8988T (cell line): ENCODE results near the gene MBOAT7.

Source experiments
- DNase-seq: peaks from one replicate; pipeline ENCODE4 v3.0.0; 2011

The MBOAT7 gene

DNA sequence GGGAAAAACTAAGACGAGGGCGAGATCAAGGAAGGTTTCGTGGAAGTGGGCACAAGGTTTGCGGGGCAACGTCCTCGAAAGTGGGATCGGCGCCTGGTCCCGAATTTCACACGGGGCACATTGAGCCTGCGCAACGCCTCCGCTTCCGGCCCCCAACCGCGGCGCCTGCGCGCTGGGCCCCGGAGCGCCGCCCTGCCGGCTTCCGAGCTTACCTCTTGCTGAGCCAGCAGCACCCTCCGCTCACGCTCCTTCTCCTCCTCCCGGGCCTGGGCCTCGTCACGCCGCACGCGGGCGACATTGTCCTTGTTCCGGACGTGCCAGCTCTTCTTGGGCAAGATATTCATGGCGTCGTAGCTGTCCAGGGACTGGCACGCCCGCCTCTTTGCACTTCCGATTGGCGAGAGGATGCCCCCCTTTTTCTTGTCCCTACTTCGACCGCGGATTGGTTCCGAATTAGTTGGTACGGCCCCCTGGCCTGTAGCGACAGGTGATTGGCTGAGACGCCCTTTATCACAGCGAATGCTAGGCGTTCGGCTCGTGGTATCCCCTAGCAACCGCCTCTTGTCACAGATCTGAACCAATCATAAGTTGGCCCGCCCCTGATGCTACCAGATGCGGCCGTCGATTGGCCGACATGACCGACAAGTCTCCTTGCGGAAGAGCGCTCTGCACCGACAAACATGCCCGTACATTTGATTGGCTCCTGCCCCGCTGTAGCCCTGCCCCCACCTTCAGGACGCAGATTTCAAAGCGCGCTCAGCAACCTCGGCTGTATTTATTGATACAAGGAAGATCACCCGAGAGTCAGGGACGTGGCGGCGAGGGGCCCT lies 29.8 kb downstream of the MBOAT7 start, which contains the start of gene LENG1:
Gene LENG1, minus strand, starts transcription at position 370 of the 830 bp plus-strand sequence. Its CDS starts 26 bp downstream, at position 344.
- peak; percentile 88 for DNase-seq

DNA sequence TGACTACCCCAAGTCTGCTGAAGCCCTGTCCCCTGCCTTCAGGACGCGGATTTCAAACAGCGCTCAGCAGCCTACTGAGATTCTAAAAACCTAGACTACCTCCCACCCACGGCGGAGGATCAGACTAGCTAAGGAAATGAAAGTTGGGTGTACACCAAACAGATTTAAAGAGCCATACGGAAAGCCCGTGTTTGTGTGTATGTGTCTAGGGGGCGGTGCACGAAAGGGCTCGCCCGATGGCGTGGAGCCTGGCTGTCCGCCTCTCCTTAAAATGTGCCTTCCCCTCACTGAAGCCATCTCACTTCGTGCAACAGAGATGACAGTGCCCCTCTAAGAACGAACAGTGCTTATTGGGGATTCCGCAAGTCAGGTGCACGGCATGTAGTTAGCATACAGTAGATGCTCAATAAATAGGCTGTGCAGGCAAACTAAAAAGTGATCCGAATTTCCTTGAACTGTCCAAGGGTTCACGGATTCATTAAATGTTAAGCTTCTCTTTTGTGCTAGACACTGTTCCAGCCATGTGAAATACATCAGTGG lies 30.5 kb downstream of the MBOAT7 start:
- no peak for DNase-seq

DNA sequence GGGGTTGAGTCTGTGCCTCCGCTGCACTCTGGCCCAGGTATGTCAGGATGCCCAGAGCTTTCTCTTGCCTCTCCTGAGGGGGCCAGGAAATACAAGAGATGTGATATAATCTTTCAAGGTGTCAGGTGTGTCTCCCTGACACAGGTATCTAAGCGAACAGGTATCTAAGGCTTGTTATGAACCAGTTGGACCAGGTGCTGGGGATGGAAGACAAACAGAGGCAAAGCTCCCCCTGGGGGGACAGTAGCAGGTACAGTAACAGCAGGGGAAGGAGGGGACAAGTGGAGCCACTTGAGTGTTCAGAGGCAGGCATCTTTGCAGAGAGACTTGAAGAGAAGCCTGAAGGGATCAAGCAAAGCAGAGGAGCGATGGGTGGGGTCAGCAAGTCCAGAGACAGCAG lies 32.4 kb downstream of the MBOAT7 start:
- no peak for DNase-seq

DNA sequence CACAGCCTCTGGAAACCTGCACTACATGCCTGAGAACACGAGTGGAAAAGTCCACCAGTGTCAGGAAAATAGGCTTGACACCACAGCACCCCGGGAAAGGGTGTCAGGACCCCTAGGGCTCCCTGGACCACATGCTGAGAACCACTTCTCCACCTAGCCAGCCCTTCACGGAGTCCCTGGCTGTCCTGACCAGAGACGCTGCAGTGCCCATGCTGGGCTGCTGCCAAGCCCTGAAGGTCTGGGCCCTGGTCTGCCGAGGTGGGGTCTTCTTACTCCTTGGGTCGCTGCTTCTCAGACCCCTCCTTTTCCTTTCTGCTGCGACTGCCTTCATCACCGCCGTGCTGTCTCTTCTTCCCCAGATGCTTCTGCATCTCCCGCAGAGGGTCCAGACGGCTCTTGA lies 32.9 kb downstream of the MBOAT7 start:
- DNase-seq: no peak

- DNase-seq: no peak
Observed at GRCh38 chr19:54155694-54156093, 33.7 kb downstream of the MBOAT7 start.

- no peak for DNase-seq
Observed at GRCh38 chr19:54154603-54155345, 34.6 kb downstream of the MBOAT7 start.

DNA sequence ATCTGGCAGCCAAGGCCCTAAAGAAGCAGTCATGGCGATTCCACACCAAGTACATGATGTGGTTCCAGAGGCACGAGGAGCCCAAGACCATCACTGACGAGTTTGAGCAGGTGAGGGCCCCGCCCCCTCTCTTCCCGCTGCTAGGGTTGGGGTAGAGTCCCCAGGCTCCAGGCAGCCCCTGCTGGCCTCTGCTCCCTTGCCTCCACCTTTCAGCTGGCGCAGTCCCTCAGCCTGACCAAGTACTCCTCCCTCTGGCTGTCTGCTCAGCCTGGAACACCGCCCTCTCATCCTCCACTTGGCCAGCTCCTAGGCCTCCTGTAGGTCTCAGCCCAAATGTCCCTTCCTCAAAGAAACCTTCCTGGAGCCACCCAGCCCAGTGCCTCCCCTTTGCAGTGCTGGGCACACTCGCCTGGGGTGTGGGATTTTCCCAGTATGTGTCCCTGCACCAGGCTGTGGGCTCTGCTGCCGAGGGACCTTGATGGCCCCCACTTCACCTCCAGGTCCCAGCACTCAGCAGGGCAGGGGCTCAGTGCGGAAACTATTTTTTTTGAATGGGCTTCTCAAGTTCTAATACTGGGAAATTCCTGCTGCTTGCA lies 35.6 kb downstream of the MBOAT7 start:
- DNase-seq: no peak

DNA sequence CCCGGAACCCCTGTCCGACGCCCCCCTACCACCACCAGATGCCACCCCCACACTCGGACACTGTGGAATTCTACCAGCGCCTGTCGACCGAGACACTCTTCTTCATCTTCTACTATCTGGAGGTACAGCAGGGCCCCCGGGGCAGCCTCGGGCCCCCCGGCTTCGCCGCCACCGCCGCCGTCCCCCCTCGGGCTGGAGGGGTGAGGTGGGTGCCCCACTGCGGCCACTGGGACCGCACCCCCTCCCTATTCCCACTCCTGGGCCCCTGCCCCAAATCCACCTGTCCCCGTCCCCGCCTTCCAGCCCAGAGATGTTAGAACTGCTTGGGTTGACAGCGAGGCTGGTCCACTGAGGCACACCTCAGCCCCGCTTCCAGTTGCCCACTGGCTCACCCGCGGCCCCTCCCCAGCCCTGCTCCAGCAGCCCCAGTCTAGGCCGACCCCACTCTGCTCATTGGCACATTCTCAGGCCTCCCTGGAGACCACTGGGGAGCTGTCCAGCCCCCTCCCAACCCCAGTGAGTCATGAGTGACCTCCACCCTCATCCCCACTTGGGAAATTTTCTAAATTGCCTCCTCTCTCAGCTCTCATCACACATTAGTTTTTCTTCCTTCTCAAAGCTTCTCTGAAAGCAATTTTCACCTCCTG lies 36.4 kb downstream of the MBOAT7 start:
- DNase-seq: no peak

DNA sequence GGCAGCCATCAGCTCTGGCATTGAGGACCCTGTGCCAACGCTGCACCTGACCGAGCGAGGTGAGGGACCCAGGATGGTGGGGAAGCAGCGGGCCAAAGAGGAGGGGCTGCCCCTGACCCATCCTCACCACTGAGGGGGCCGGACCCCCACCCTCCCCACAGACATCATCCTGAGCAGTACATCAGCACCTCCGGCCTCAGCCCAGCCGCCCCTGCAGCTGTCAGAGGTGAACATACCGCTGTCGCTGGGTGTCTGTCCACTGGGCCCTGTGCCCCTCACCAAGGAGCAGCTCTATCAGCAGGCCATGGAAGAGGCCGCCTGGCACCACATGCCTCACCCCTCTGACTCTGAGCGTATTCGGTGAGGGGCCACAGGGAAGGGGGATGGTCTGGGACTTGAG lies 37.1 kb downstream of the MBOAT7 start:
- DNase-seq: no peak

DNA sequence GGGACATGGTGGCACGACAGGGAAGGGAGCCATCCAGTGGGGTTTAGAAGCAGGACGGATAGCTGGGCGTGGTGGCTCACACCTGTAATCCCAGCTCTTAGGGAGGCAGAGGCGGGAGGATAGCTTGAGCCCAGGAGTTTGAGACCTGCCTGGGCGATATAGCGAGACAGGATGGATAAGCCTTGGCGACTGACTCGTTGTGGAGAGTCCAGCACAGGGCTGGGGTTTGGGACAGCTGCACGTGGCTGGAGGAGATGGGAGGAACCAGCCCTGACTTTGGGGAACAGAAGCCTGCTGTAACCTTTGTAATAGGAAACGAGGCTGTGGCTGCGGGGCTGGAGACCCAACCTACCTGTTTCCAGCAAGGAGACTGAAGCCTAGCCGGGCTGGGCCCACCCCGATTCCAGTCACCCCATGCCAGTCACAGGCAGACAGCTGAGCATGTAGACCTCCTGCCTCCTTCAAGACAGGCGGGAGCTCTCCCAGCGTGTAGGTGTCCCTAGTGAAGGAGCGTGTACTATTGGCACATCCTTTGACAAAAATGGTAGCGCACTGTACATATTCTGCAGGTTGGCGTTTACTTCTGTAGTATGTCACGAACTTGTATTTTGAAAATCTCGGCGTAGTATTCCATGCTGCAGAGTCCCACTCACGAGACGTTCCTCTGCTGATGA lies 37.9 kb downstream of the MBOAT7 start:
- DNase-seq: no peak

DNA sequence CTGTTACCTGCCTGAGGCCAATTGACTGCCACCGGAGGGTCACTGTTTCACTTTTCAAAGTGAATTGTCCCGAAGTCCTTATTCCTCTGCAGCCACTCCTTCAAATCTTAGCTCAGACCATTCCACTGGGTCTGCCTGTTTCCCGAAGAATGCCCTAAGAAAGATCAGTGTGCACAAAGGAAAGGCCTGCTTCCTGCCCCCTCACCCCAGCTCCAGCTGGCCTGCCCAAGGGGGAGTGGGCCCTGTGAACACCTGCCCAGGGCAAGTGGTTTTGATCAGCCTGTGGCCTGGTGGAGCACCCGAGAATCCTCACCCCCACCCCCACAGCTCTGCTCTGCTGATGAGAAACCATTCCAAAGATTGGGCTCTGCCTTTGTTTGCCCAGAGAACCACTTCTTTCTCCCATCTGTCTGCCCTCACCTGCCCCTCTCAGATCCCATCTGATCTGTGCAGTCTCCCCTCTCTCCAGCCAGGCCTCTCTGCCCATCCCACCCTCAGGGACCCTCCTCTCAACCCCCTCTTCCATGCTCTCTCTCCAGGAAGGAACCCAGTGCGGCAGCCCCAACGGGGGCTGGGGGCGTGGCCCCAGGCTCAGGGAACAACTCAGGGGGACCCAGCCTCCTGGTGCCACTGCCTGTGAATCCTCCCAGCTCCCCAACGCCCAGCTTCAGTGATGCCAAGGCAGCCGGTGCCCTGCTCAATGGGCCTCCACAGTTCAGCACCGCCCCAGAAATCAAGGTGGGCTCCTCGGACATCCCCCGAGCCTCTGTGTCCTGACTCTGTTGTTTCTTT lies 40.2 kb downstream of the MBOAT7 start:
- no peak for DNase-seq

GRCh38 chr19:54148158-54148557 lies 41.2 kb downstream of the MBOAT7 start:
- no peak for DNase-seq

GRCh38 chr19:54147676-54148075 lies 41.7 kb downstream of the MBOAT7 start:
- no peak for DNase-seq

DNA sequence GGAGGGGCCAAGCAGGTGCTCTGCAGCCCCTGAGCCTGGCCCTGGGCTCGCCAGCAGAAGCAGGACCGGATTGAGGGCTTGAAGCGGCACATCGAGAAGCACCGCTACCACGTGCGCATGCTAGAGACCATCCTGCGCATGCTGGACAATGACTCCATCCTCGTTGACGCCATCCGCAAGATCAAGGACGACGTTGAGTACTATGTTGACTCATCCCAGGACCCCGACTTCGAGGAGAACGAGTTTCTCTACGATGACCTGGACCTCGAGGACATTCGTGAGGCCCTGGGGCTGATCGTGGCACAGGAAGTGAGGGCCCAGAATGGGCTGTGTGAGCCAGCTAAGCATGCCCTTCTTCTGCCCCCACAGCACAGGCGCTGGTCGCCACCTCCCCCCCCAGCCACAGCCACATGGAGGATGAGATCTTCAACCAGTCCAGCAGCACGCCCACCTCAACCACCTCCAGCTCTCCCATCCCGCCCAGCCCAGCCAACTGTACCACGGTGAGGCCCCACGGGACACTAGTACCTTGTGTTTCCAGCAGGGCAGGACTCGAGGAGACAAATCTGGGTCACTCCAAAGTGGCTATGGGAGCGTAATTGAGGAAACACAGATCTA lies 43.7 kb downstream of the MBOAT7 start:
- DNase-seq: no peak

DNA sequence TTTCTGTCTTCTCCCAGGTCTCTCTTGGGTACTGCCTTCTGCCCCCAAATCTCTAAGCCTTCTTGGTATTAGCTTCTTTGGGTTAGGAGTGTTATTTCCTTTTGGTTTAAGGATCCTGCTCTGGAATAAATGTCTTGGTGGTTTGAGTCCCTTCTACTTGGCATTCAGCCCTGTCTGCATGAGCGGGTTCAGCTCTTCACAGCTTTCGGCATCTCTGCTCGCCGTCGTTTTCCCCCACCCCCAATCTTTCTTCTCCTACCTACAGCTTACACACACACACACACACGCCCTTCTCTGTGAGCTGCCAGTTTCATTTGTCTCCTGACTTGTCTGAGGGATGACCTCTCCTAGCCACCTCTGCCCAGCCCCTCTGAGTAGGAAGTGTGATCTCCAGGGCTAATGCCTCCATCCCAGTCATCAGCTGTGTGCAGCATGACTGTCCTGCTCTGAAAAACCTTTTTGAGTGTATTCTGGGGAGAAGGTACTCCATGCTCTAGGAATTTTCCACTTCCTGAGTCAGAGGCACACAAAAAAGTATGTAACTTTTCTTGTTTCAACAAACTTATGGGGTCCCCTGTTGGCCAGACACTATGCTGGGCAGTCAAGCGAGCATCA lies 47.1 kb downstream of the MBOAT7 start:
- no peak for DNase-seq

- no peak for DNase-seq
Observed at GRCh38 chr19:54141356-54141755, 48.0 kb downstream of the MBOAT7 start.

GRCh38 chr19:54138489-54139256 lies 50.7 kb downstream of the MBOAT7 start:
- no peak for DNase-seq

DNA sequence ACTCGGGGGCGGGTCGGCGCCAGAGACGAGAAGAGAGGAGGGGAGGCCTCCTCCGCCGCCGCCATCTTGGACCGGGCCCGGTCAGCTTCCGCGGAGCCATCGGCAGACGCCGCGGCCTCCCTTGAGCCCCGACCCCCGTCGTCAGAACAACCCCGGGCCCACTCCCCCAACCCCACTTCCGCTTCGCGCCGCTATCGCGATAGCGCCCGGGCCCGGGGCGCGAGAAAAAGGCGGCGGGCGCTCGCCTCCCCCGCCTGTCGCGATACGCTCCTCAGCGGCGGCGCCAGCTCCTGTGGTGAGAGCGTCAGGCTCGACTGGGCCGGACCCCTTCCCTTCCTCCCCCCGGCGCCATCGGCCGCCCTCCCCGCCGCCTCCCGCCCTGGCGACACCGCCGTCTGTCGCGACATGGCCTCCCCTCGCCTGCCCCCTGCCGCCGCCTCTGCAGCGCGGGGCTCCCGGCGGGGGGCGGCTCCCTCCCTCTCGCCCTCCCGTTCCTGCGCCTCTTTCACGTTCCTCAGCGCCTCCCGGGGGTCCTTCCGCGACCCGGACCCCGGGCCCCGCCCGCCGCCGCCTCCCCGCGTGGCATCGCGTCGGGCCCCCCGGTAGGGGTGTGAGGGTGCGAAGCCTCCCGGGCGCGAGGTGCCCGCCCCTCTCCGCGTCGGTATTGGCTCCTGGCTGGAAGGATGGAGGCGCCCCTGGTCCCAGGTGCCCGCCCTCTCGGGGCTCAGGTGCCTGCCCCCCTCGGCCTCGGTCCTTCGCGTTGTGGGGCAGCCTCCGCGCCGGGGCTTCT lies 51.5 kb downstream of the MBOAT7 start, which contains the start of gene CNOT3:
Gene CNOT3, plus strand, starts transcription at position 64 of the 790 bp plus-strand sequence. CDS start 5,217 bp downstream, outside the sequence.
- DNase-seq: peak; percentile 98
